Activated CD8-positive, alpha-beta memory T cell treated with anti-CD3 and anti-CD28 coated beads, Interleukin-2, amount 50 U/mL, for 24 hours (primary cell): ENCODE measurements around the gene NUDT15.
A peak's percentile ranks its signal among the peaks of the same experiment; 100 is the strongest.
"Not testable (repeated sequence)": the region's sequence is repeated elsewhere in the genome, so short reads cannot be mapped to it uniquely, and the experiment has no call there.

Experiments used
- DNase-seq: peaks from one replicate; pipeline ENCODE4 v3.0.0-alpha.2; 2020; ENCODE audit errors: extremely low read depth

Gene NUDT15

GRCh38 chr13:48042894-48043293 is 5.4 kb downstream of the NUDT15 start:
- DNase-seq, result no peak

DNA sequence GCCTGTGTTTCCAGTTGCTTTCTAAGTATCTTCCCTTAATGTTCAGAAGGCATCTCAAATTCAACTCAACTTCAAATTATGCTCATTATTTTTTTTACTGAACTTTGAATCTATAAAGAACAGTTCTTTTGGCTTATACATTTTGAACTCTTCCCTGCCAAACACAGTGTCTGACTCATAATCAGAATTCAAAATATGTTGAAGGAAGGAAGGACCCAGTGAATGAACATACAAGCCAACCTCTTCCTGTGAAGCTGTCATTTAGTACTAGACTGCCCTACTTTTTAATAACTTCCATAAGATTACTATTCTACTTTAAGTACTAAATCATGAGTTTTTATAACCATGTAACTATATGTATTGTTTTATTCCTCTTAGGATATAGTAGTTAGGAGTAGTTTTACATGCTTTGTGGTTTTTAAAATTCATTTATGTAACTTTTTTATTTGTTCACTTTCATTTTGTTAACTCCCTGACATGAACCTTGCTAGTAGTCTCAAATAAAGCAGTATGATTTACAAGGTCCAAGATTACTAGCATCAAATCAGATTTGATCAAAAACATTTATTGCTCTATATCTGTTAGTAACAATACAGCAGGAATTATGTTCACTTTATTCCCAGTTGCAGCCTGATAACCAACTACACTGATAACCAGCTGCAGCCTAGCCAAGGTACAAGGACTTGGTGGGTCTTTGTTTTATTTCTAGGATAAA is 6.4 kb downstream of the NUDT15 start:
- no peak for DNase-seq

DNA sequence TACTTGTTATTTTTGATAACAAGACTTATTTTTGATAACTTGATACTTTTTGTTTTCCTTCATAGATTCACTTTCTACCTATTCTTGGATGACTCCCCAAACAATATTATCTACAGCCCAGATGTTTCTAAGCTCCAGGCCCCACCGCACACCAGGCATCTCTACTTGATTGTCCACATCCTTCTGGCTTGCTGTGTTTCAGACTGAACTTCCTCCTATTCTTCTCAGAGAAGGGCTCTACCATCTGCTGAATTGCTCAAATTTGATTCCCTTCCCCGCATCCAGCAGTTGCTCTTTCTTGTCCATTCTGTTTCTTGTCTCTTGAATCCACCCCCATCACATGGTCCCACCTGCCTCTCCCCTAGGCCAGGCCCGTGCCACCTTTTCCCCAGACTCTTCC is 13.0 kb downstream of the NUDT15 start:
- no peak for DNase-seq

DNA sequence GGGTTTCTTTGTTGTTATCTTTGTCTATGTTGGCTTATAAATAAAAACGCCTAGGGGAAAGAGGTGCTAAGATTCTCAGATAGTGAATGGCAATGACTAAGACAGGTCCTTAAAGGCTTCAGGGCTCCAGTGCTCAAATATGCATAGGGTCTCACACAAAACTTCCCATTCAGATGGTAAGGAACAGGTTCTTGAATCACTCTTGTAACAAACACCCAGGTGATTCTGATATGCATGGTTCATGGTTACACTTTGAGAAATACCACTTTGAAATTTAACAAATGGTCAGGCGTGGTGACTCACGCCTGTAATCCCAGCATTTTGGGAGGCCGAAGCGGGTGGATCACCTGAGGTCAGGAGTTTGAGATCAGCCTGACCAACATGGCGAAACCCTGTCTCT is 17.1 kb downstream of the NUDT15 start:
- DNase-seq, result no peak

DNA sequence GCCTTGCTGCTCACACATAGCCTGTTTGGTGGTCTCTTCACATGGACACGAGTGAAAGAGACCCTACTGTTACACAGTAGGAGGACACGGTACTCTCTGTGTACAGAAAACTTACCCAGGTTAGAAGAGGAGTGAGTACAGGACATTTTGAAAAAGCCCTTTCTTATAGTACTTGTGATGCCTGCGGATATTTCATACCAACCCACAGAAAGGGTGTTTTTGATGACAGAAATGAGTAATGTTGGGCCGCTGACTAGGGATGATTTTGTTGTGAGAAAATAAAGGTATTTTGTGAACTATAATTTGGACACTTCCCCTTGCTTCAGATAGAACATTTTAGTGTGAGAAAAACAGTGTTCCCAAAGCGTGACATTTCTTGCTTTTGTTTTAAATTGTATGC is 18.2 kb downstream of the NUDT15 start:
- DNase-seq, result no peak

DNA sequence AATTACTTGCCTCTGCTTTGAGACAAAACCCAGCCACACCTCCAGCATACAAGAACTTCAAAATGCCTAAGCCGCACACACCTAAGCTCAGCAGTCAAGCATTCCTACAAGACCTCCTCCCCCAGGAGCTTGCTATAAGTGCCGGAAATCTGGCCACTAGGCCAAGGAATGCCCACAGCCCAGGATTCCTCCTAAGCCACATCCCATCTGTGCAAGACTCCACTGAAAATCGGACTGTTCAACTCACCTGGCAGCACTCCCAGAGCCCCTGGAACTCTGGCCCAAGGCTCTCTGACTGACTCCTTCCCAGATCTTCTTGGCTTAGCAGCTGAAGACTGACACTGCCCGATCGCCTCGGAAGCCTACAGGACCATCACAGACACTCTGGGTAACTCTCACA is 21.0 kb downstream of the NUDT15 start:
- DNase-seq, result not testable (repeated sequence)

- not testable (repeated sequence) for DNase-seq
These were observed 22.4 kb downstream of the NUDT15 start for GRCh38 chr13:48059951-48060350.

- DNase-seq, result no peak
These were observed 28.9 kb downstream of the NUDT15 start for GRCh38 chr13:48066310-48066989.

DNA sequence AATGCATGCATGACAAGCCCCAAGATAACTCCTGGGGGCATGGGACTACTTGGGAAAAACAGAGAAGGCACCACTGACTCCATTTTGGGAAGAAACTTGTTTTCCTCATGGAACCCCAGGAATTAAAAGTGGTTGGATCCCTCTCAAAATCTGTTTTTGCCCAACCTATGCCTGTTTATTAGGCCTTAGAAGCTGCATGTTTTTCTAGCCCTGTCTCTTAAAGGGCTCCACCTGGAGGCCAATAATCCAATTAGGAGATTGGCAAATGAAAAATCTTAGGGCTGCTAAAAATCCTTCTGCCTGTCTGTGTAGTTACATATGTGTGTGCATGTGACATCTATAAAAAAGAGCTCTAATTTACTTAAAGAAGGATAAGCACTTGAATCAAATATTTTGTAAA is 30.5 kb downstream of the NUDT15 start:
- DNase-seq, result no peak

DNA sequence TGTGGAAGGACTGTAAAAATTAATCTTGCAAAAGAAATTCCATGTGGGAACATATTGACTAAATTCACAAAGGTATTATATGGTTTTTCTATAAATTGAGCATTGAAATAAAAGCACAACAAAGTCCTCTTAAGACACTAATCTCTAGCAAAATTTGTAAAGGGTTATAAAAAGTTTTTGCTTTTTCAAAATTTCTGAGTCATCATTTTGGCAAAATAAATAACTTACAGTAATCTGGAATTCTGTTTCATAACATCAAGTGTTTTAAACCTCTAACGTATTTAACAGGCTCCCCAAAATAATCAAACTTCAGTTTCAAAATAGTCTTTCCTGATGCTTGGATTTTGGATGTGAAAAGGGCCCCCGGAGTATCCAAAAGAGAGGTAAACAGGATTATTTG is 31.4 kb downstream of the NUDT15 start:
- no peak for DNase-seq

DNA sequence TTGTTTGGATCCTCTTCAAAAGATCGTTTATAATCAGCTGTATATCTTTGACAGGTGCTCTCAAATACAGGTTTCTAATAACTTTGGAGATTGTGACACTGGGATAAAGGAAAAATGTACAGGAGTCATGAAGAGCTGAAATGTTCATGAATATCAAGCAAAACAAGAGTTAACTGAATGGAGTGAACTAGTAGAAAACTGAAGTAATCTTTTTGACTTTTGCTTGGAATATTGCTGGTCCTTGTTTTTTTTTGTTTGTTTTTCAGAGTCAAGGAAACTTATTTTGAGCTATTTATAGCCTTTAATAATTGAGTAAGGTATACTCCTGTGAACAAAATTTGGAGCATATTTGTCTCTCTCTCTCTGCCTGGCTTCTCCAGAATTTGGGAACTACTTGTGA is 32.0 kb downstream of the NUDT15 start:
- no peak for DNase-seq

DNA sequence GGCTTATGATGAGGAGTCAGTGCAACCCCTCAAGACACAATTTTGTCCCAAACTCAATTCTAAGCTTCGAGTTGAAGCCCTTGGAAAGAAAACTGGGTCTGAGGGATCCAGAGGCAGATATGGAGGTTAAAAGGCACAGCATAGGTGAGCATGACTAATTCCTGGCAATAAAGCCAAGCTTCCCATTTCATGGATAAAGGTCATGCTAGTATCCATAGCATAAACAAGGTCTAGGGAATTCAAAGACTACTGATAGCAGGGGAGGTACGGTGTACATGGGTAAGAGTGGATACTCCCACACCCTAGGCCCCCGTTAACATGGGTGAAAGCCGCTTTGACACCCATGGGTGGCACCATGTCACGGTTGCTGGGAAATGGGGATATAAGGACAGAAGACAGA is 33.4 kb downstream of the NUDT15 start:
- no peak for DNase-seq

GRCh38 chr13:48072304-48072703 is 34.8 kb downstream of the NUDT15 start:
- DNase-seq, result no peak

GRCh38 chr13:48072787-48073186 is 35.3 kb downstream of the NUDT15 start:
- DNase-seq, result no peak

DNA sequence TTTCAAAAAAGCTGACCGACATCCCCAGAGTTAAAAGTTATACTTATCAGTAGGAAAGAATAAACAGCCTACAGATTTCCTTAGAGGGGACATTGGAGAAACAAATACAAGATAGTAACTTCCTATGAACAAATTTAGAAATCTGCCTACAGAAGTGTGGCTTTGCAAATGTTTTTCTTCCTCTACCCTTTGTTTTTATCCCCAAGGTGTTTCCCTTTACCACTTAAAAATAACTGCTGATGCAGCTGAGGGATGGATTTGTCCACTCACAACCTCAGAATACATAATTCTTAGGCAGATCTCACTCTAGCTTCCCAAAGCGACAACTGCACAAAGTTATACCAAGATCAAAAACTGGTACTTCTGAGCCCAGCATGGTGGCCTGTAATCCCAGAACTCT is 36.5 kb downstream of the NUDT15 start:
- no peak for DNase-seq

- no peak for DNase-seq
These were observed 40.7 kb downstream of the NUDT15 start for GRCh38 chr13:48078251-48078656.

DNA sequence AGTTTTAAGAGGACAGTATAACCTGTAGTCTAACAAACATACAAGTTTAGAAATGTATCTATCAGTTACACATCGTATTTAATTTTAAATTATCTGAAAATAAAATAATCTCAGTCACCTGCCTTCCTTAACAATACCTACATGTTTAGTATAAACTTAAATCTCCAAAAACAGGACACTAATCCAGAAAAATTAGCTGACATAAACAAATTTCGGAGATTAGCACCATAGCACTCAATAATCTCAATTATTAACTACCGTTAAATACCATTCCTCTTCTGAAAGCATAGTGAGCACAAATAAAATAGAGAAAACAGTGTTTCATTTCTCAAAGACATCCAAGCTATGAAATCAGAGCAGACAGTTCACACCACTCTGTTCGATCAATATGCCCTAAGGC is 44.2 kb downstream of the NUDT15 start:
- no peak for DNase-seq

GRCh38 chr13:48086272-48086671 is 48.7 kb downstream of the NUDT15 start:
- no peak for DNase-seq

GRCh38 chr13:48093588-48093987 is 56.1 kb downstream of the NUDT15 start:
- DNase-seq, result no peak

GRCh38 chr13:48094404-48094780 is 56.9 kb downstream of the NUDT15 start:
- DNase-seq, result no peak

DNA sequence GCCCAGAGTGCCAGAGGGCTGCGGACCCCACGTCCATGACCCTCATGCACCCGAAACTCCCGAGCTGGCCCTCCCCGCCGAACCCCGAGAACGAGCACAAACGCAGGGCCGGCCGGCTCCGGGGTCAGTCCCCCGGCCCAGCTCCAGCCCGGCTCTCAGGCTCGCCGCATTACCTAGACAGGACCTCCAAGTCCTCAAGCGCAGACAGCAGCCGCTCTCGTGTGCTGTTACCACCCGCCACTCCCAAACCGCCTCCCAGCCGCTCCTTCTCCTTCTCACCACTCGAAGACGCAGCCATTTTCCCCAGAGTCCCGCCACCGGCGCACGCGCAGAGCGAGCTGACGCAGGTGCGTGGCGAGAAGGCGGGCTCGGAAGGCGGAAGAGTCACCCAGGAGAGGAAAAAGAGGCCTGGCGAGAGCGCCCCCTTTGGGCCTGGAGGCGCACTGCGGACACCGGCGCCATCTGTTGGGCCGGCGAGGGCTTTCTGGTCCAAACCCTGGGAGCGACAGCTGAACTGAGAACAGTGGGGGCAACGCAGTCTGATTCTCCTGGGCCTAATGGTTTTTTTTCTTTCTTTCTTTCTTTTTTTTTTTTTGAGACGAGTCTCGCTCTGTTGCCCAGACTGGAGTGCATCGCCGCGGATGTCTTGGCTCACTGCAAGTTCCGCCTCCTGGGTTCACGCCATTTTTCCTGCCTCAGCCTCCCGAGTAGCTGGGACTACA is 57.4 kb downstream of the NUDT15 start, which contains the start of gene MED4:
MED4 (minus strand) TSS at position 324 of the 722 bp plus-strand sequence; CDS start at position 298, 26 bp downstream.
- peak; percentile 93 for DNase-seq

DNA sequence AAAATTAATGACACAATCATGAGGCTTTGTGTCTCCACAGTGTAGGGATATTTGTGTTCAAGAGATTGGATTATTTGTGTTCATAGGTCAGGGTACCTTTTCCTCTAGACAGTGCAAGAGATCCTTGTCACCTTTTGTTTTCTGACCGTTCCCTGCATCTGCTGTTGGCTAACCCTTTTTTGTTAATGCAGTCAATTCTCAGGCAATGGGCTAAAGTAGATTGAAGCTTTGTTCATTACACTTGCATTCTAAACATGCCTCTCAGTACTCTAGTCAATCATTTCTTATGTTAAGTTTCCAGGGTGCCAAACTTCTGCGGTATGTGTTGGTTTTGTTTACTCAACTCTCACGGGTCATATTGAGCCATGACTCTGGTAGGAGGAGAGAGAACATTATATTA is 59.1 kb downstream of the NUDT15 start:
- DNase-seq, result no peak
